ENCODE results near the gene IGSF11.

The IGSF11 gene

GRCh38 chr3:119025171-119025795, 9.4 kb downstream of the IGSF11 start:
- no peaks in the 10 kb centered on the region for H3K36me3 ChIP-seq (ENCODE audit: insufficient read depth, low read length)
- no peaks in the 10 kb centered on the region for H3K27me3 ChIP-seq (ENCODE audit: control insufficient read depth in 1 of 2, insufficient read depth in 2 of 2, low read length in 2 of 2)
- H3K4me3 ChIP-seq (ENCODE audit: low read depth in 1 of 2, low read length in 2 of 2), result no peak overlapping the region
- H3K27ac ChIP-seq (ENCODE audit: low read depth, low read length), result no peak overlapping the region
- no peak overlapping the region for H3K9ac ChIP-seq (ENCODE audit: low read length)
- peaks cover 5% of the 10 kb centered on the region for H3K4me1 ChIP-seq (ENCODE audit: insufficient read depth, low read length)
- H3K9me3 ChIP-seq (ENCODE audit: low read length), result no peaks in the 10 kb centered on the region

GRCh38 chr3:119019767-119020518, 14.7 kb downstream of the IGSF11 start:
- Histone ChIP-seq H3K4me1 (ENCODE audit: insufficient read depth, low read length) (peaks cover 20% of the 10 kb centered on the region), H3K4me3 (ENCODE audit: low read depth in 1 of 2, low read length in 2 of 2) (no peak overlapping the region), H3K9ac (ENCODE audit: low read length) (no peak overlapping the region), H3K27me3 (ENCODE audit: control insufficient read depth in 1 of 2, insufficient read depth in 2 of 2, low read length in 2 of 2) (no peaks in the 10 kb centered on the region), H3K27ac (ENCODE audit: low read depth, low read length) (no peak overlapping the region), H3K36me3 (ENCODE audit: insufficient read depth, low read length) (no peaks in the 10 kb centered on the region), H3K9me3 (ENCODE audit: low read length) (no peaks in the 10 kb centered on the region)

- Histone ChIP-seq H3K4me1 (ENCODE audit: insufficient read depth, low read length) (peaks cover 20% of the 10 kb centered on the region), H3K4me3 (ENCODE audit: low read depth in 1 of 2, low read length in 2 of 2) (no peak overlapping the region), H3K27ac (ENCODE audit: low read depth, low read length) (no peak overlapping the region), H3K9me3 (ENCODE audit: low read length) (no peaks in the 10 kb centered on the region), H3K27me3 (ENCODE audit: control insufficient read depth in 1 of 2, insufficient read depth in 2 of 2, low read length in 2 of 2) (no peaks in the 10 kb centered on the region), H3K36me3 (ENCODE audit: insufficient read depth, low read length) (no peaks in the 10 kb centered on the region), H3K9ac (ENCODE audit: low read length) (no peak overlapping the region)
Observed at GRCh38 chr3:119018690-119019463, 15.8 kb downstream of the IGSF11 start.

DNA sequence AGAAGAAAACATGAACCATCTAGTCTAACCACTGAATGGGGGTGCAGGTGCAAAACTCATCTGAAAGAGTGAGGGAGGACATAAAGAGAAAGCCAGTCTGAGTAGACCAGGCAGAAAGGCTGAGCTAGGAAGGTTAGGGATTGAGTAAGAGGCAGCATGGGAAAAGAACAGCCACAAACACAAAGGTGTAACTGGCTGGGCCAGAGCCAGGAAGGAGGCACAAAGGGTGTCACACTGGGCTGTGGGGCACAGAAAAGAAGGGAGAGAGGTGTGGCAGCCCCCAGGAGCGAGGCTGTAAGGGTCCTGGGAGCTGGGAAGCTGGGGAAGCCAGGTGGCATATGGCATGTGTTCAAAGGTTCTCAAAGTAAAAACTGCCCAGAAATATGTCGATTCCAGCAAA, 18.7 kb downstream of the IGSF11 start:
- Histone ChIP-seq H3K4me1 (ENCODE audit: insufficient read depth, low read length) (peaks cover 20% of the 10 kb centered on the region), H3K27ac (ENCODE audit: low read depth, low read length) (no peak overlapping the region), H3K9me3 (ENCODE audit: low read length) (no peaks in the 10 kb centered on the region), H3K9ac (ENCODE audit: low read length) (no peak overlapping the region), H3K27me3 (ENCODE audit: control insufficient read depth in 1 of 2, insufficient read depth in 2 of 2, low read length in 2 of 2) (no peaks in the 10 kb centered on the region), H3K36me3 (ENCODE audit: insufficient read depth, low read length) (no peaks in the 10 kb centered on the region), H3K4me3 (ENCODE audit: low read depth in 1 of 2, low read length in 2 of 2) (no peak overlapping the region)

DNA sequence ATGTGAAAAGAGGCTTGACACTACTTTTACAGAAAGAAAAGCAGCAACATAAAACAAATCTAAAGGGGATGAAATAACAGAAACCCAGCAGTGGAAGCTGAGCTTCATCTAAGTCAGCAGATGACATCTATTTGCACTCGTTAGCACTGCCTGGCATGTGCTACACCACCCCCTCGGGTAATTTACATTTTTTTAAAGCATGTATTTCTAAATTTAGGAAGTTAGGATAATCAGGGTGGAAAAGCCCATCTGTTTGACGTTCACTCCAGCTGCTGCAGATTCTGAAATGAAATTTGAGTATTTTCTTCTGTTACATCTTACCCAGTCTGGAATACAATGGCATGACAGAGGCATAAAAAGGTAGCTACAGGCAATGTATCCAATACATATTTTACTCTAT, 20.7 kb downstream of the IGSF11 start:
- Histone ChIP-seq H3K4me1 (ENCODE audit: insufficient read depth, low read length) (peaks cover 2% of the 10 kb centered on the region), H3K27ac (ENCODE audit: low read depth, low read length) (no peak overlapping the region), H3K27me3 (ENCODE audit: control insufficient read depth in 1 of 2, insufficient read depth in 2 of 2, low read length in 2 of 2) (no peaks in the 10 kb centered on the region)

GRCh38 chr3:119011528-119011927, 23.1 kb downstream of the IGSF11 start:
- Histone ChIP-seq H3K4me3 (ENCODE audit: low read depth in 1 of 2, low read length in 2 of 2) (no peak overlapping the region), H3K27me3 (ENCODE audit: control insufficient read depth in 1 of 2, insufficient read depth in 2 of 2, low read length in 2 of 2) (no peaks in the 10 kb centered on the region), H3K27ac (ENCODE audit: low read depth, low read length) (no peak overlapping the region)

More for the DNA sequence above, 20.7 kb downstream of the IGSF11 start:
- no peak overlapping the region for H3K4me3 ChIP-seq (ENCODE audit: low read depth in 1 of 2, low read length in 2 of 2)
- no peaks in the 10 kb centered on the region for H3K9me3 ChIP-seq (ENCODE audit: low read length)
- no peak overlapping the region for H3K9ac ChIP-seq (ENCODE audit: low read length)
- H3K36me3 ChIP-seq (ENCODE audit: insufficient read depth, low read length), result no peaks in the 10 kb centered on the region

GRCh38 chr3:118997190-118997589, 37.5 kb downstream of the IGSF11 start:
- H3K27ac ChIP-seq (ENCODE audit: low read depth, low read length), result no peak overlapping the region
- H3K9ac ChIP-seq (ENCODE audit: low read length), result no peak overlapping the region
- no peak overlapping the region for H3K4me3 ChIP-seq (ENCODE audit: low read depth in 1 of 2, low read length in 2 of 2)
- H3K9me3 ChIP-seq (ENCODE audit: low read length), result no peaks in the 10 kb centered on the region
- no peaks in the 10 kb centered on the region for H3K36me3 ChIP-seq (ENCODE audit: insufficient read depth, low read length)
- no peaks in the 10 kb centered on the region for H3K27me3 ChIP-seq (ENCODE audit: control insufficient read depth in 1 of 2, insufficient read depth in 2 of 2, low read length in 2 of 2)
- H3K4me1 ChIP-seq (ENCODE audit: insufficient read depth, low read length), result no peaks in the 10 kb centered on the region

More at GRCh38 chr3:119011528-119011927, 23.1 kb downstream of the IGSF11 start:
- no peaks in the 10 kb centered on the region for H3K36me3 ChIP-seq (ENCODE audit: insufficient read depth, low read length)
- H3K9me3 ChIP-seq (ENCODE audit: low read length), result no peaks in the 10 kb centered on the region
- no peak overlapping the region for H3K9ac ChIP-seq (ENCODE audit: low read length)
- no peaks in the 10 kb centered on the region for H3K4me1 ChIP-seq (ENCODE audit: insufficient read depth, low read length)

DNA sequence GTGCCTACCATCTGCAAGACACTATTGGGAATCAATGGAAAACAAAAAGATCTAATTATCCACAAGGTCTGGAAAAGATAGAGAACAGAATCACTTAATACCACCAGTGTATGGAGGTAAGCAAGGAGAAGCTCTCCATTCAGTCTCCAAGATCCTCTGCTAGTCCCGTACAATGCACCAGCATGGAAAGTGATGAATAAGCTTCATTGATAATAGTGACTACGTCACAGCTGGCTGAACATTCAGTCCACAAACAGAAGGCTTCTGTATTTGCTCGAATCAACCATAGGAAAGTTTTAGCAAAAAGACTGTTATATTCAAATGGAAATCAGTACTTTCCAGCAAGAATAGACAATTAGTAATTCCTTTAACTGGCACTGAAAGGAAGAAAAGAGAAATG, 42.9 kb downstream of the IGSF11 start:
- H3K36me3 ChIP-seq (ENCODE audit: insufficient read depth, low read length), result no peaks in the 10 kb centered on the region
- H3K27ac ChIP-seq (ENCODE audit: low read depth, low read length), result no peak overlapping the region
- no peaks in the 10 kb centered on the region for H3K27me3 ChIP-seq (ENCODE audit: control insufficient read depth in 1 of 2, insufficient read depth in 2 of 2, low read length in 2 of 2)
- H3K4me1 ChIP-seq (ENCODE audit: insufficient read depth, low read length), result peaks cover 16% of the 10 kb centered on the region
- H3K9ac ChIP-seq (ENCODE audit: low read length), result no peak overlapping the region
- H3K4me3 ChIP-seq (ENCODE audit: low read depth in 1 of 2, low read length in 2 of 2), result no peak overlapping the region
- H3K9me3 ChIP-seq (ENCODE audit: low read length), result no peaks in the 10 kb centered on the region

- H3K9ac ChIP-seq (ENCODE audit: low read length), result no peak overlapping the region
- peaks cover 23% of the 10 kb centered on the region for H3K4me1 ChIP-seq (ENCODE audit: insufficient read depth, low read length)
- no peak overlapping the region for H3K4me3 ChIP-seq (ENCODE audit: low read depth in 1 of 2, low read length in 2 of 2)
- no peaks in the 10 kb centered on the region for H3K9me3 ChIP-seq (ENCODE audit: low read length)
- H3K27me3 ChIP-seq (ENCODE audit: control insufficient read depth in 1 of 2, insufficient read depth in 2 of 2, low read length in 2 of 2), result no peaks in the 10 kb centered on the region
- H3K27ac ChIP-seq (ENCODE audit: low read depth, low read length), result no peak overlapping the region
- no peaks in the 10 kb centered on the region for H3K36me3 ChIP-seq (ENCODE audit: insufficient read depth, low read length)
Observed at GRCh38 chr3:118990823-118991560, 43.7 kb downstream of the IGSF11 start.

- no peaks in the 10 kb centered on the region for H3K27me3 ChIP-seq (ENCODE audit: control insufficient read depth in 1 of 2, insufficient read depth in 2 of 2, low read length in 2 of 2)
- peaks cover 25% of the 10 kb centered on the region for H3K4me1 ChIP-seq (ENCODE audit: insufficient read depth, low read length)
- H3K9ac ChIP-seq (ENCODE audit: low read length), result no peak overlapping the region
- H3K27ac ChIP-seq (ENCODE audit: low read depth, low read length), result no peak overlapping the region
- H3K4me3 ChIP-seq (ENCODE audit: low read depth in 1 of 2, low read length in 2 of 2), result no peak overlapping the region
- H3K36me3 ChIP-seq (ENCODE audit: insufficient read depth, low read length), result no peaks in the 10 kb centered on the region
- no peaks in the 10 kb centered on the region for H3K9me3 ChIP-seq (ENCODE audit: low read length)
Observed at GRCh38 chr3:118988198-118989130, 46.2 kb downstream of the IGSF11 start.

All from muscle layer of colon (tissue), 2 donors.